HepG2 (cell line): Measurements from ENCODE around the gene HNRNPUL1.

Source experiments
- IKZF5 ChIP-seq: IDR thresholded peaks from 2 replicates; pipeline ENCODE4 v1.6.1; 2018; ENCODE audit warnings: missing genetic modification reagents, mild to moderate bottlenecking, missing compliant biosample characterization
- JARID2 ChIP-seq: sonication (generic); formaldehyde crosslinking; IDR thresholded peaks from 2 replicates; pipeline ENCODE4 v1.8.1; 2023; ENCODE audit warnings: missing genetic modification reagents, inconsistent platforms; ENCODE audit not compliant: insufficient replicate concordance
- POLR2A ChIP-seq, 2 experiments: IDR thresholded peaks; 2 replicates each; pipeline ENCODE4 v1.6.1; 2011; ENCODE audit warnings: low read depth in 2 of 2, low read length in 2 of 2, mild to moderate bottlenecking in 1 of 2, moderate library complexity in 1 of 2; ENCODE audit not compliant: insufficient read depth in 1 of 2
- POLR2AphosphoS5 ChIP-seq: IDR thresholded peaks from 2 replicates; pipeline ENCODE4 v1.6.1; 2012; ENCODE audit warnings: low read depth, low read length
- RAD21 ChIP-seq: fragments of 450-650 bp; formaldehyde crosslinking; IDR thresholded peaks from 2 replicates; pipeline ENCODE4 v1.5.0; 2020; ENCODE audit warnings: mild to moderate bottlenecking
- ZFP82 ChIP-seq: sonication (generic); formaldehyde crosslinking; IDR thresholded peaks from 2 replicates; pipeline ENCODE4 v1.5.1; 2020; ENCODE audit warnings: mild to moderate bottlenecking, missing genetic modification reagents, borderline replicate concordance
- ZNF276 ChIP-seq: sonication (generic); formaldehyde crosslinking; IDR thresholded peaks from 2 replicates; pipeline ENCODE4 v1.4.0; 2020; ENCODE audit warnings: mild to moderate bottlenecking, low read depth, missing genetic modification reagents
- ZNF607 ChIP-seq: sonication (generic); formaldehyde crosslinking; IDR thresholded peaks from 2 replicates; pipeline ENCODE4 v1.5.1; 2020; ENCODE audit warnings: missing genetic modification reagents, mild to moderate bottlenecking, borderline replicate concordance
- ZNF644 ChIP-seq: IDR thresholded peaks from 2 replicates; pipeline ENCODE4 v1.6.1; 2016; ENCODE audit warnings: low read depth
- TF ChIP-seq, protein P1 (sequence below): sonication (generic); formaldehyde crosslinking; IDR thresholded peaks from 2 replicates; pipeline ENCODE4 v1.5.0; 2020; ENCODE audit warnings: mild to moderate bottlenecking, missing genetic modification reagents, moderate library complexity

DNA sequence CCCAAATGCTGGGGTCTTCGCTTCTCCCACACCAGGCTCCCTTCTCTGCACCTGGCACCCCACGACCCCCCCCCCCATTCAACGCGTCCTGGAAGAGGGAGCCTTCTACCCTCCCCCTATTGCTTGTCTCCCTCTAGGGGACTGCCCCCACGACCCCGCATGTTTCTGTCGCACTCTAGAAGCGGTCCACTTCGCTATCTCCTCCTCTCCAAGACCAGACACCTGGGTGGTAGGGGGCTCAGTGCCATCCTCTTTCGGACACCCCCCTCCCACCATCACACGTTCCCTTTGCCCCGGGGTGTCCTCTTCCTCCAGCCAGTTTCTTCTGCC, 88.1 kb downstream of the HNRNPUL1 start:
- TF ChIP-seq JARID2 (CRISPR knock-in tag), result no peak
- TF ChIP-seq IKZF5 (CRISPR knock-in tag), result no peak
- TF ChIP-seq, protein P1, sequence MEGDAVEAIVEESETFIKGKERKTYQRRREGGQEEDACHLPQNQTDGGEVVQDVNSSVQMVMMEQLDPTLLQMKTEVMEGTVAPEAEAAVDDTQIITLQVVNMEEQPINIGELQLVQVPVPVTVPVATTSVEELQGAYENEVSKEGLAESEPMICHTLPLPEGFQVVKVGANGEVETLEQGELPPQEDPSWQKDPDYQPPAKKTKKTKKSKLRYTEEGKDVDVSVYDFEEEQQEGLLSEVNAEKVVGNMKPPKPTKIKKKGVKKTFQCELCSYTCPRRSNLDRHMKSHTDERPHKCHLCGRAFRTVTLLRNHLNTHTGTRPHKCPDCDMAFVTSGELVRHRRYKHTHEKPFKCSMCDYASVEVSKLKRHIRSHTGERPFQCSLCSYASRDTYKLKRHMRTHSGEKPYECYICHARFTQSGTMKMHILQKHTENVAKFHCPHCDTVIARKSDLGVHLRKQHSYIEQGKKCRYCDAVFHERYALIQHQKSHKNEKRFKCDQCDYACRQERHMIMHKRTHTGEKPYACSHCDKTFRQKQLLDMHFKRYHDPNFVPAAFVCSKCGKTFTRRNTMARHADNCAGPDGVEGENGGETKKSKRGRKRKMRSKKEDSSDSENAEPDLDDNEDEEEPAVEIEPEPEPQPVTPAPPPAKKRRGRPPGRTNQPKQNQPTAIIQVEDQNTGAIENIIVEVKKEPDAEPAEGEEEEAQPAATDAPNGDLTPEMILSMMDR (CRISPR knock-in tag), result no peak
- no peak for TF ChIP-seq POLR2A (IDR thresholded peaks at IDR 0.05; ENCODE audit: insufficient read depth in 1 of 2, low read depth in 2 of 2, low read length in 2 of 2)
- TF ChIP-seq ZFP82 (CRISPR knock-in tag), result no peak
- TF ChIP-seq ZNF644, result no peak
- TF ChIP-seq ZNF276 (CRISPR knock-in tag), result no peak
- TF ChIP-seq RAD21, result no peak
- no peak for TF ChIP-seq ZNF607 (CRISPR knock-in tag)
- no peak for TF ChIP-seq POLR2AphosphoS5
